Brain microvascular endothelial cell (primary cell): ENCODE results near the gene AFG1L.

Experiments used
- DNase-seq: peaks from one replicate; pipeline ENCODE4 v3.0.0-alpha.2; 2020
- H3K27ac ChIP-seq: fragments of 250-450 bp; sonication (Bioruptor Pico); 2 replicates; pipeline ENCODE4 v1.5.1; 2020; ENCODE audit warnings: mild to moderate bottlenecking, moderate library complexity
- H3K27me3 ChIP-seq: fragments of 250-450 bp; sonication (Bioruptor Pico); replicated peaks from 2 replicates; pipeline ENCODE4 v1.5.1; 2020; ENCODE audit warnings: mild to moderate bottlenecking
- H3K36me3 ChIP-seq: fragments of 250-450 bp; sonication (Bioruptor Pico); replicated peaks from 2 replicates; pipeline ENCODE4 v1.5.1; 2020; ENCODE audit warnings: mild to moderate bottlenecking
- H3K4me3 ChIP-seq: 2 replicates; pipeline ENCODE4 v1.5.1; 2011; ENCODE audit warnings: low read depth, mild to moderate bottlenecking, control low read depth, low read length, moderate library complexity
- CTCF ChIP-seq: IDR thresholded peaks from 2 replicates; pipeline ENCODE4 v1.5.1; 2011; ENCODE audit warnings: low read depth, mild to moderate bottlenecking, moderate library complexity, low read length, control low read depth, inconsistent platforms; ENCODE audit errors: missing control alignments
- in situ Hi-C: cut with HindIII; loops from 2 replicates; pipeline ENCODE4 v1.10.0; 2017; ENCODE audit warnings: low sequenced_read_pairs, low pct_ligation_motif_present

AFG1L gene

GRCh38 chr6:108489699-108490098, 194.8 kb downstream of the AFG1L start:
- in situ Hi-C loops: loop anchor here (25.0 kb wide), 1 partner anchor 377 kb away; no protein-coding TSS in a partner anchor
- no peak for TF ChIP-seq CTCF
- Histone ChIP-seq H3K36me3 (no peaks in the 10 kb centered on the region), H3K27me3 (no peaks in the 10 kb centered on the region), H3K4me3 (no peak overlapping the region), H3K27ac (no peak overlapping the region)
- DNase-seq: no peak

DNA sequence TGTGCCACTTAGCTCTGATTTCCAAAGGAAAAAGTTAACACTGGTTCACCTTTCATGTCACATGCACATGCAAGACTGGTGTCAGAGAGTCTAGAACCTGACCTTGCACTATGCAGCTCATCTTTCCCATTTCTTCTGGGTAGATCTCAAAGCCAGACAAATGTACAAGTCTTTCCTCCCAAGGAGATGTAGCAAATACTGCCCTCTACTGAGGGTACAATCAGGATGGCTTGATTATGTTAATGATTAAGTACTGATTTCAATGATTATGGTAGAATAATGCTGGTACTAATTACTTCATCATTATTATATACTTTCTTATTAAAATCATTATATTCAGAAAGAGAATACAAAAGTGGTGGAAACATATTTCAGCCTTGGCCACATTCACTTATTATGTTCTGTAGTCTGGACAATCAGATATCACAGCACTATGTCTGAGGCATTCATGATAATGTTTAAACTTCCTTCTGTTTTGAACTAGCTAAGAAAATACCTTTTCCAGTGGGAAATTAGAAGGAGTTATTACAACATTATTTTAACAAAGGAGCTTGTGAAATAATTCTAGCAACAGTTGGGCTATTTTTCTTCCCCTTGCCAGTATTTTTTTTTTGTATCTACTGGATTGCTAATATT, 197.4 kb downstream of the AFG1L start:
- TF ChIP-seq CTCF: peak; percentile 69
- Histone ChIP-seq H3K4me3 (no peak overlapping the region), H3K27me3 (no peaks in the 10 kb centered on the region), H3K36me3 (no peaks in the 10 kb centered on the region), H3K27ac (no peak overlapping the region)
- DNase-seq: peak; percentile 33
- in situ Hi-C loops: loop anchor here (25.0 kb wide), 1 partner anchor 380 kb away; no protein-coding TSS in a partner anchor

- DNase-seq: no peak
- in situ Hi-C loops: loop anchor here (25.0 kb wide), 1 partner anchor 382 kb away; no protein-coding TSS in a partner anchor
- TF ChIP-seq CTCF: no peak
- no peak overlapping the region for H3K27ac ChIP-seq
- no peak overlapping the region for H3K4me3 ChIP-seq
- H3K36me3 ChIP-seq: no peaks in the 10 kb centered on the region
- no peaks in the 10 kb centered on the region for H3K27me3 ChIP-seq
These were observed 199.6 kb downstream of the AFG1L start for GRCh38 chr6:108494434-108494833.

GRCh38 chr6:108497883-108498282, 203.0 kb downstream of the AFG1L start:
- H3K4me3 ChIP-seq: no peak overlapping the region
- no peak overlapping the region for H3K27ac ChIP-seq
- peak; percentile 79 for TF ChIP-seq CTCF
- no peaks in the 10 kb centered on the region for H3K36me3 ChIP-seq
- in situ Hi-C loops: loop anchor here (25.0 kb wide), 1 partner anchor 386 kb away; no protein-coding TSS in a partner anchor
- no peaks in the 10 kb centered on the region for H3K27me3 ChIP-seq
- peak; percentile 53 for DNase-seq

DNA sequence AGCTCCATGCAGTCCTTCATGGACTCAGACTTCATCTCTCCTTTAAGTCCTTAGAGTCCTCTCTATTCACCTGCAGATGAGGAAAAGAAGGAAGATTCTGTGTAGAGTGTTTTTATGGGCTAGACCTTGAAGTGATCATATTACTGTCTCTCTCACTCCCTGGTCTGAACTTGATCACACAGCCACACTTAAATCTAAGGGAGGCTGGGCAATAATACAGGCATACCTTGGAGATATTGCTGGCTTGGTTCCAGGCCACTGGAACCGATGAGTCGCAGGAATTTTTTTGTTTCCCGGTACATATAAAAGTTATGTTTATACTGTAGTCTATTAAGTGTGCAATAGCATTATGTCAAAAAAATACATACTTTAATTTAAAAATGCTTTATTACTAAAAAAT, 206.7 kb downstream of the AFG1L start:
- Histone ChIP-seq H3K4me3 (no peak overlapping the region), H3K27ac (no peak overlapping the region), H3K27me3 (no peaks in the 10 kb centered on the region), H3K36me3 (no peaks in the 10 kb centered on the region)
- no peak for TF ChIP-seq CTCF
- in situ Hi-C loops: no loop called here
- DNase-seq: peak; percentile 33

DNA sequence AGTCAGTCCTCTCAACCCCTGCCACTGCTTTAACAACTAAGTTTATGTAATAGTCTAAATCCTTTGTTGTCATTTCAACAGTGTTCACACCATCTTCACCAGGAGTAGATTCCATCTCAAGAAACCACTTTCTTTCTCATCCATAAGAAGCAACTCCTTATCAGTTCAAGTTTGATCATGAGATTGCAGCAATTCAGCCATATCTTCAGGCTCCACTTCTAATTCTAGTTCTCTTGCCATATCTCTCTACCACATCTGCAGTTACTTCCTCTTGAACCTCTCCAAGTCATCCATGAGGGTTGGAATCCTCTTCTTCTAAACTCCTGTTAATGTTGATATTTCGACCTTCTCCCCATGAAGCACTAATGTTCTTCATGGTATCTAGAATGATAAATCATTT, 208.0 kb downstream of the AFG1L start:
- no peak overlapping the region for H3K27ac ChIP-seq
- H3K36me3 ChIP-seq: no peaks in the 10 kb centered on the region
- no peak for TF ChIP-seq CTCF
- in situ Hi-C loops: no loop called here
- no peaks in the 10 kb centered on the region for H3K27me3 ChIP-seq
- no peak overlapping the region for H3K4me3 ChIP-seq
- DNase-seq: no peak
